Fibroblast of villous mesenchyme (primary cell): ENCODE results near the gene HASPIN. TPM values are rescaled to one million over a fixed set of nuclear protein-coding genes. Genes with fewer than 3 reads are reported as not detected.

Source experiments
- DNase-seq: peaks from one replicate; pipeline ENCODE4 v3.0.0-alpha.2; 2010; ENCODE audit warnings: low read depth
- H3K4me3 ChIP-seq: 2 replicates; pipeline ENCODE4 v1.5.1; 2011; ENCODE audit warnings: low read depth, mild to moderate bottlenecking, low read length
- CTCF ChIP-seq: IDR thresholded peaks from 2 replicates; pipeline ENCODE4 v1.5.1; 2012; ENCODE audit warnings: low read depth, mild to moderate bottlenecking, low read length; ENCODE audit not compliant: insufficient read depth
- total RNA-seq: library from RNA; depleted of rRNA; stranded (reverse); fragments of >200 nt; gene quantifications from 2 replicates; pipeline ENCODE4 v1.2.3, GENCODE V29; 2012

HASPIN gene
- total RNA-seq, 1 donor: 6.9 TPM

GRCh38 chr17:3689262-3690093, 34.2 kb upstream of the HASPIN start:
- no peak for DNase-seq
- TF ChIP-seq CTCF: no peak
- H3K4me3 ChIP-seq: no peak overlapping the region

GRCh38 chr17:3690094-3690715, 33.5 kb upstream of the HASPIN start:
- no peak overlapping the region for H3K4me3 ChIP-seq
- no peak for TF ChIP-seq CTCF
- no peak for DNase-seq

- no peak for DNase-seq
- H3K4me3 ChIP-seq: no peak overlapping the region
- TF ChIP-seq CTCF: no peak
Observed at GRCh38 chr17:3691617-3692067, 32.1 kb upstream of the HASPIN start.

- TF ChIP-seq CTCF: peak; percentile 14
- no peak overlapping the region for H3K4me3 ChIP-seq
- no peak for DNase-seq
Observed at GRCh38 chr17:3692346-3692745, 31.4 kb upstream of the HASPIN start.

GRCh38 chr17:3693141-3693540, 30.6 kb upstream of the HASPIN start:
- DNase-seq: no peak
- no peak overlapping the region for H3K4me3 ChIP-seq
- no peak for TF ChIP-seq CTCF

- no peak for DNase-seq
- no peak overlapping the region for H3K4me3 ChIP-seq
- TF ChIP-seq CTCF: no peak
Observed at GRCh38 chr17:3693829-3694231, 29.9 kb upstream of the HASPIN start.
